Uterus (tissue), 2 donors: ENCODE data around the gene RPL36.

ENCODE experiments used
- CTCF ChIP-seq, 4 experiments: fragments of 200-600 bp in 2 of 4; fragments of 450-650 bp in 2 of 4; sonication (generic) in 2 of 4; IDR thresholded peaks; one replicate each; pipeline ENCODE4 v1.5.1; 2016 to 2019; ENCODE audit warnings: antibody characterized with exemption in 4 of 4, mild to moderate bottlenecking in 2 of 4, moderate library complexity in 1 of 4
- POLR2A ChIP-seq, 2 donors: fragments of 450-650 bp; IDR thresholded peaks; one replicate each; pipeline ENCODE4 v1.6.1; 2016; ENCODE audit warnings: antibody characterized with exemption in 2 of 2, mild to moderate bottlenecking in 1 of 2, moderate library complexity in 1 of 2

- TF ChIP-seq CTCF (IDR thresholded peaks at IDR 0.05) = no peak
- TF ChIP-seq POLR2A (IDR thresholded peaks at IDR 0.05) = no peak
These were observed 29.3 kb downstream of the RPL36 start for GRCh38 chr19:5719274-5719960.
